ENCODE measurements around the gene MAP1B.

The MAP1B gene

DNA sequence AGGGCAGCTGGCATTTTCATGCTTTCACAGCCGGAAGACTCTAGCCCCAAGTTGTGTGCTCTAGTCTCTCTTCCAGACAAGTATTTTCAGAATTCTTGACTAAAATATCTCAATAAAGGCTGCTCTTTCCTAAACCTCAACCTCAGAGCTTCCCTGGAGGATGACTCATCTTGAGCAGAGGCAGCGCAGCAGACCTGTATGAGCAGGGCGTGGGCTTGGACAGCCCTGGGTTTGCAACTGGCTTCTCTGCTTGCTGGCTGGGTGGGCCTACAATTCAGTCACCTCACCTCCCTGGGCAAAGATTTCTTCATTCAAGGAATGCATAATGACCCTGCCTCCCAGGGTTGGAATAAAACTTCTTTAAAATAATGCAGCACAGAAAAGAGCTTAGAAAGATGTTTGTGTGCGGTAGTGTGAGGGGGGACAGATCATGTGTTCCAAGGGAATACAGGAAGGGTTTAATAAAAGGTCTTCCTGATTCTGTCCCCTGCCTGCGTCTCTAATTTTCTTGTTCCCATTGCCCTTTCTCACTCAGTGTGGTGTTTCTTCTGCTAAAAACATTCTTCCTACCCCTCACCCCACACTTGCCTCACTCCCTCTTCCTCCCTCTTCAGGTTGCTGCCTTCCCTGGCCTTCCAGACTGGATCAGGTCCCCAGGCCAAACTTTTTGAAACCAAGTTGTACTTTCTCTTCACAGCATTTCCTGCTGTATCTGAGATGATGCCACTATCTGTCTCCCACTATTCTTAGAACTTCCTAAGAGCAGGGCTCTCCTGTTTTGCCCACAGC, 39.4 kb upstream of the MAP1B start:
- no peak overlapping the region for H3K27ac ChIP-seq
- TF ChIP-seq, protein P1, sequence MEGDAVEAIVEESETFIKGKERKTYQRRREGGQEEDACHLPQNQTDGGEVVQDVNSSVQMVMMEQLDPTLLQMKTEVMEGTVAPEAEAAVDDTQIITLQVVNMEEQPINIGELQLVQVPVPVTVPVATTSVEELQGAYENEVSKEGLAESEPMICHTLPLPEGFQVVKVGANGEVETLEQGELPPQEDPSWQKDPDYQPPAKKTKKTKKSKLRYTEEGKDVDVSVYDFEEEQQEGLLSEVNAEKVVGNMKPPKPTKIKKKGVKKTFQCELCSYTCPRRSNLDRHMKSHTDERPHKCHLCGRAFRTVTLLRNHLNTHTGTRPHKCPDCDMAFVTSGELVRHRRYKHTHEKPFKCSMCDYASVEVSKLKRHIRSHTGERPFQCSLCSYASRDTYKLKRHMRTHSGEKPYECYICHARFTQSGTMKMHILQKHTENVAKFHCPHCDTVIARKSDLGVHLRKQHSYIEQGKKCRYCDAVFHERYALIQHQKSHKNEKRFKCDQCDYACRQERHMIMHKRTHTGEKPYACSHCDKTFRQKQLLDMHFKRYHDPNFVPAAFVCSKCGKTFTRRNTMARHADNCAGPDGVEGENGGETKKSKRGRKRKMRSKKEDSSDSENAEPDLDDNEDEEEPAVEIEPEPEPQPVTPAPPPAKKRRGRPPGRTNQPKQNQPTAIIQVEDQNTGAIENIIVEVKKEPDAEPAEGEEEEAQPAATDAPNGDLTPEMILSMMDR (conservative IDR thresholded peaks at IDR 0.05): no peak

DNA sequence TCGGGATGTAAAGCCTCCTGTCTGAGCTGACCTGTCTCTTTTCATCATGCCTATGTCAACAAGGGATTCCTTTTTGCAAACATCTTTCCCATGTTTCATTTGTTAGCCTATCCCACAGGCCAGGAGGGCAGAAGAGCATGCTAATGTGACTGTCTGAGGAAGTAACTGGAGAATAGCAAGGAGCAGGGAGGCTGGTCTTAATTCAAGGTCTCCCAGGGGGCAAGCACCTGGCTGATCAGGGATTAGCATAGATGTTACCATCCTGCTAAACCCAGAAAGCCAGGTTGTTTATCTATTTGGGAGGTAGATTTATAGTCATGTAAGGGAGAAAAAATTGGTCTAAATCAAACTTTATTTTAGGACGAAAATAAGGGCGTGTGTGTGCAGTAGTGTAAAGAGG, 36.7 kb upstream of the MAP1B start:
- TF ChIP-seq, protein P1 (conservative IDR thresholded peaks at IDR 0.05): no peak
- H3K27ac ChIP-seq: no peak overlapping the region

DNA sequence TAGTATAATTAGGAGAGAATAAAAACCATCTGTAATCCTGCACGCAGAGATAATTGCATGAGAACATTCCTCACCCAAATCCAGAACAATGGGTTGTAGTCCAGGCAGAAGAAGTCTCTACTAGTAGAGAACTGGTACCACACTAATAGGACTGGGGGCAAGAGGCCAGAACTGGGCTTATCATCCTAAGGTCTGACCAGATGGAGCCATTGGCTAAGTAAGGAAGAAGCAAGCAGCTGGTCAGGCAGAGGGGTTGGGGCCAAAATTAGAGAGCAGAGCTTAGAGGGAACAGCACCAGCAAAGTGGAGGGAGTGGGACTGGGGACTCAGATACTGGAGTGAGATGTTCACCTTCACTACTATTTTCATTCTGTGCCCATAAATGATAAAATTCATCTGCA, 35.4 kb upstream of the MAP1B start:
- H3K27ac ChIP-seq: no peak overlapping the region
- TF ChIP-seq, protein P1 (conservative IDR thresholded peaks at IDR 0.05): no peak

DNA sequence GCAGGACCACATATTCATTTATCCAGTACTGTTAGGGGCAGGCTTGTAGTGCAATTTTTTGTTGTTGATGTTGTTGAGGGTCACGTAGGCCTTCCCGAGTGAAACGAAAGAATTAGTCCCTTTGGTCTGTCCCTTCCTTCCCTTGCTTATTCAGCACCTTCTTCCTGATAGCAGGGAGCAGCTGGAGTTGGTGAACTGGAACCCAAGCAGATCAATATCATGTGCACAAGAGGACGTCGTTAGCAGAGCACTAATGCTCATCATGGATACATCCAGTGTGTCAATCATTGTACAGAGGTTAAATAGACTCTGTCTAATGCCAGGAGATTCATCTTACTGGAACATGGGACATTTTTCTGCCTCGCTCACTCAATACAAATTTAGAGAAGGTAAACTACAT, 33.0 kb upstream of the MAP1B start:
- no peak overlapping the region for H3K27ac ChIP-seq
- TF ChIP-seq, protein P1 (conservative IDR thresholded peaks at IDR 0.05): no peak

DNA sequence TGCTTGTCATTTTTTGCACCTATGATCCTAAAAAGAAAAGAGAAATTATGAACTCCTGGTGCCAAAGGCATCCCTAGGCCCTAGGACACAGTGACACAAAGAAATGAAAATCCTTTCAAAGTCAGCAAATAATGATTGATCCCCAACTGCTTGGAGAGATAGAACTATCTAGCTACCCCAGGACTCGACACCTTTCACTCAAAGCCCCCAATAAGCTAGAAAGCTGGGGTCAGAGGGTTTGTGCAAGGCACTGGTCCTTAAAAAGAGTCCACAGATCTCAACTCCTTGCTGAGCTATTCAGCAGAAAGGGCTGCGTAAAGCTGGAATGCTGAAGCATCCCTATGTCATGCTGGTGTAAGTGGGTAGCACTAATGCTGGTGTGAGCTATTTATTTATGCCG, 31.8 kb upstream of the MAP1B start:
- H3K27ac ChIP-seq: no peak overlapping the region
- TF ChIP-seq, protein P1 (conservative IDR thresholded peaks at IDR 0.05): no peak

DNA sequence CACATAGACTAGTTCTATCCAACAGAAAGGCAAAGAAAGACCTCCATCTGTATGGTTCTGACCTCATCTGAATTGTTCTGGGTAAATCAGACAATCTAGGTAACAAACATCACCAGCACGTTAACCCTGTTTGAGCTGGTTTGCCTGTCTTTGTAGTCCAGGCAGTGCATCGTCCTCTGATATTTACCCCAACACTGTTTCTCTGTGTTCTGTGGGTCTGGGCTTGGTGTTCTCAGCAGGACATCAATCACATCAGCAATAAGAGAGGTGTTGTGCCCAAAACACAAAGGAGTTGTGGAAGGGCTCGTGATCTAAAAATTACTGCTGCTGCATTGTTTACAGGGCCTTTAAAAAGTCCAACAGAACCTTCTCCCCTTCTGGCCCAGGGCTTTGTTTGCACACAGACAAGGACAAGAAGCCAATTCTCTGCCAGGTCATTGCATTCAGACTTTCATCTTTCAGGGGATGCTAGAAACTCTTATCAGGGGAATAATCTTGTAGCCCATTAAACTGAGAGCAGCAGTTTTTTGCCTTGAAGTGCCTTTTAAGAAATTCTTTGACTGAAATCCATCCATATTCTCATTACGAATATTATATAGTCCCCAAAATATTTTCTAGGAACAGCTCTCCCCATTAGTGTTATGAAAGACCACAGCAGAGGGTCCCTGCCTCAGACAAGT, 30.5 kb upstream of the MAP1B start:
- H3K27ac ChIP-seq: no peak overlapping the region
- TF ChIP-seq, protein P1 (conservative IDR thresholded peaks at IDR 0.05): no peak

DNA sequence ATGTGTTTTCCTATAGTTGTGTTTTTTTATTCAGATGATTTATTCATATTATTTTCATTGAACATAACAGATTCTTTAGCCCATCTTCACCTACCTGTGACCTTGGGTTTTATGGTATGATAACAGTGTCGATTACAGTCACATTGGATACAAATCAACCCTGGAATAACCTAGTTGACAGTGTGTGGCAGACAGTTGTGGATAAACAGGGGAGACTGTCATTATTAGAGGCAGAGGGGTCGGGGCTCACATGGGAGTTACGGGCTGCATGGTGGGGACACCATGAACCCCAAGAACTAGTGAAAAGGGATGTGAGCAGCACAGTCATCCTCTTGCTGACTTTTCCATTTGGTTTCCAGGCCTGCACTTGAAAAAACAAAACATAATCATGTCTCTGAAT, 29.9 kb upstream of the MAP1B start:
- TF ChIP-seq, protein P1 (conservative IDR thresholded peaks at IDR 0.05): no peak
- H3K27ac ChIP-seq: no peak overlapping the region

All from VCaP (cell line).